ENCODE measurements around the gene LMO7. TPM values are rescaled to one million over a fixed set of nuclear protein-coding genes. Genes with fewer than 3 reads are reported as not detected.

The LMO7 gene
- total RNA-seq, 1 experiment from 2014 or later = 20.4 TPM

GRCh38 chr13:75832812-75833211 is 196.7 kb downstream of the LMO7 start:
- H3K36me3 Mint-ChIP-seq (ENCODE audit: insufficient read depth in 1 of 3, low read depth in 3 of 3) = peaks cover 7 to 11% (median 9%) of the 10 kb centered on the region in 3 experiments; a peak in 5 of 7 replicates
- no peak overlapping the region for H3K27ac Mint-ChIP-seq
- TF ChIP-seq CTCF (conservative IDR thresholded peaks at IDR 0.05) = no peak

More at GRCh38 chr13:75832812-75833211, 196.7 kb downstream of the LMO7 start:
- Histone ChIP-seq H2BK15ac (ENCODE audit: low read depth, low read length) (no peak overlapping the region), H3K4me1 (ENCODE audit: insufficient read depth, low read length) (0 out of 2 replicates have a peak, but pooled peaks cover 4% of the 10 kb centered on the region), H2BK12ac (ENCODE audit: insufficient read length, low read depth, low read length) (no peak overlapping the region), H4K20me1 (ENCODE audit: control insufficient read depth, insufficient read depth, insufficient read length) (no peaks in the 10 kb centered on the region), H3K4me2 (ENCODE audit: insufficient read depth, insufficient read length, low read length) (no peak overlapping the region), H2BK20ac (ENCODE audit: low read depth, low read length, poor library complexity, severe bottlenecking) (no peak overlapping the region), H3K56ac (ENCODE audit: insufficient read length, low read depth, low read length) (no peak overlapping the region), H3K4ac (ENCODE audit: low read depth, low read length) (no peak overlapping the region), H4K8ac (replicated peaks; ENCODE audit: insufficient read length, low read depth, low read length) (no peak overlapping the region), H3K23me2 (ENCODE audit: insufficient read length, low read depth, low read length, poor library complexity, severe bottlenecking) (no peaks in the 10 kb centered on the region), H3K27ac (ENCODE audit: insufficient read length, low read depth, low read length) (no peak overlapping the region), H3T11ph (ENCODE audit: low read length) (no peak overlapping the region), H2AK5ac (ENCODE audit: insufficient read length, low read length) (no peak overlapping the region), H4K91ac (ENCODE audit: insufficient read length, low read depth, low read length) (no peak overlapping the region), H3K79me2 (ENCODE audit: insufficient read depth, low read length) (no peaks in the 10 kb centered on the region; the same call in 1 of the 2 replicates), H3K14ac (ENCODE audit: insufficient read depth, low read length) (no peak overlapping the region), H3K79me1 (ENCODE audit: insufficient read depth, low read depth, low read length, poor library complexity, severe bottlenecking) (no peaks in the 10 kb centered on the region), H2AFZ (ENCODE audit: low read length) (no peak overlapping the region), H3K9me3 (ENCODE audit: control insufficient read depth, low read depth, low read length) (peaks cover 7% of the 10 kb centered on the region), H3K27me3 (ENCODE audit: insufficient read depth, low read length) (no peaks in the 10 kb centered on the region), H2BK120ac (ENCODE audit: low read depth, low read length, poor library complexity, severe bottlenecking) (no peak overlapping the region), H2BK5ac (ENCODE audit: insufficient read length, low read length) (no peak overlapping the region), H3K9ac (ENCODE audit: extremely low read depth, insufficient read length, low read length) (no peak overlapping the region), H3K23ac (ENCODE audit: insufficient read length, low read depth, low read length) (no peak overlapping the region), H3K18ac (ENCODE audit: insufficient read length, low read depth, low read length) (no peak overlapping the region), H4K5ac (ENCODE audit: insufficient read length, low read depth, low read length) (no peak overlapping the region)
- DNase-seq = no peak
- H3K9me3 Mint-ChIP-seq = peaks cover 4 to 9% of the 10 kb centered on the region in 2 experiments; a peak in 3 of 5 replicates
- H3K4me3 Mint-ChIP-seq = no peak overlapping the region
- H3K4me1 Mint-ChIP-seq = peaks cover 7 to 12% of the 10 kb centered on the region in 2 experiments; a peak in 3 of 4 replicates
- H3K27me3 Mint-ChIP-seq (ENCODE audit: low read depth) = no peaks in the 10 kb centered on the region
- no CpG with 5 or more reads among the region's 5 CpGs for WGBS (ENCODE audit: extremely low coverage, insufficient read length, low lambda C conversion rate)
